WTC11 (cell line): ENCODE data around the gene ITGA1. TPM values are rescaled to one million over a fixed set of nuclear protein-coding genes. Genes with fewer than 3 reads are reported as not detected.

Source experiments
- ATAC-seq: fragments of 200-7000 bp; cut with Tn5 transposase; 2 replicates; pipeline ENCODE4 v1.10.0; 2021; ENCODE audit warnings: mild to moderate bottlenecking, moderate library complexity
- CTCF ChIA-PET: fragments of 300-600 bp; sonication (Branson Sonifier 250); formaldehyde crosslinking; loops from one replicate; lab custom pipeline; 2021; ENCODE audit warnings: antibody characterized with exemption; lab: Charles Lee
- POLR2A ChIA-PET: fragments of 350-600 bp; sonication (Branson Sonifier 250); formaldehyde crosslinking; loops from one replicate; lab custom pipeline; 2021; ENCODE audit warnings: antibody characterized with exemption; lab: Charles Lee
- DNase-seq: peaks from one replicate; pipeline ENCODE4 v3.0.0; 2021; ENCODE audit warnings: low spot score
- H3K27ac Mint-ChIP-seq: 2 replicates; pipeline ENCODE4 v1.8.0; 2021; ENCODE audit warnings: mixed read lengths
- H3K27me3 Mint-ChIP-seq: 2 replicates; pipeline ENCODE4 v1.8.0; 2021; ENCODE audit warnings: low read depth, mild to moderate bottlenecking, moderate library complexity, mixed read lengths
- H3K36me3 Mint-ChIP-seq: 2 replicates; pipeline ENCODE4 v1.8.0; 2021; ENCODE audit warnings: mixed read lengths
- H3K4me1 Mint-ChIP-seq: 2 replicates; pipeline ENCODE4 v1.8.0; 2022; ENCODE audit warnings: mixed read lengths
- H3K4me3 Mint-ChIP-seq: 2 replicates; pipeline ENCODE4 v1.8.0; 2021; ENCODE audit warnings: mild to moderate bottlenecking, moderate library complexity, mixed read lengths
- H3K9me3 Mint-ChIP-seq: 2 replicates; pipeline ENCODE4 v1.8.0; 2021; ENCODE audit warnings: mixed read lengths
- AFF4 ChIP-seq: sonication (generic); formaldehyde crosslinking; IDR thresholded peaks from 2 replicates; pipeline ENCODE4 v1.8.1; 2023; ENCODE audit warnings: mild to moderate bottlenecking, missing genetic modification reagents, borderline replicate concordance
- ATF2 ChIP-seq: sonication (generic); formaldehyde crosslinking; IDR thresholded peaks from 2 replicates; pipeline ENCODE4 v1.8.1; 2022; ENCODE audit warnings: low read depth, missing genetic modification reagents, borderline replicate concordance
- CBFB ChIP-seq: sonication (generic); formaldehyde crosslinking; IDR thresholded peaks from 2 replicates; pipeline ENCODE4 v1.8.1; 2022; ENCODE audit warnings: mild to moderate bottlenecking, low read depth, missing genetic modification reagents
- CREB1 ChIP-seq: sonication (generic); formaldehyde crosslinking; IDR thresholded peaks from 2 replicates; pipeline ENCODE4 v1.8.0; 2023; ENCODE audit warnings: mild to moderate bottlenecking, missing genetic modification reagents
- EMX1 ChIP-seq: fragments of 250-450 bp; sonication (Bioruptor Pico); IDR thresholded peaks from 2 replicates; pipeline ENCODE4 v1.8.0; 2021; ENCODE audit warnings: mild to moderate bottlenecking
- FOXP1 ChIP-seq: sonication (generic); formaldehyde crosslinking; IDR thresholded peaks from 2 replicates; pipeline ENCODE4 v1.8.0; 2022; ENCODE audit warnings: missing genetic modification reagents, mild to moderate bottlenecking, moderate library complexity, borderline replicate concordance
- GABPB1 ChIP-seq: sonication (generic); formaldehyde crosslinking; IDR thresholded peaks from 2 replicates; pipeline ENCODE4 v1.8.1; 2023; ENCODE audit warnings: mild to moderate bottlenecking, missing genetic modification reagents
- HMGA2 ChIP-seq: fragments of 250-450 bp; sonication (Bioruptor Pico); IDR thresholded peaks from 2 replicates; pipeline ENCODE4 v1.4.0; 2021; ENCODE audit warnings: mild to moderate bottlenecking, moderate library complexity
- MXD4 ChIP-seq: fragments of 250-450 bp; sonication (Bioruptor Pico); IDR thresholded peaks from 2 replicates; pipeline ENCODE4 v1.8.0; 2021; ENCODE audit warnings: mild to moderate bottlenecking, moderate library complexity, borderline replicate concordance
- MYBL2 ChIP-seq: sonication (generic); formaldehyde crosslinking; IDR thresholded peaks from 2 replicates; pipeline ENCODE4 v1.8.1; 2023; ENCODE audit warnings: mild to moderate bottlenecking, moderate library complexity, missing genetic modification reagents
- NFYB ChIP-seq: sonication (generic); formaldehyde crosslinking; conservative IDR thresholded peaks from 2 replicates; pipeline ENCODE4 v1.8.0; 2022; ENCODE audit warnings: low read depth, missing genetic modification reagents
- NR1H2 ChIP-seq: sonication (generic); formaldehyde crosslinking; IDR thresholded peaks from 2 replicates; pipeline ENCODE4 v1.9.0; 2021; ENCODE audit warnings: mild to moderate bottlenecking, moderate library complexity, missing genetic modification reagents
- NR2C2 ChIP-seq: sonication (generic); formaldehyde crosslinking; IDR thresholded peaks from 2 replicates; pipeline ENCODE4 v1.8.0; 2022; ENCODE audit warnings: mild to moderate bottlenecking, missing genetic modification reagents
- NR3C1 ChIP-seq: sonication (generic); formaldehyde crosslinking; conservative IDR thresholded peaks from 2 replicates; pipeline ENCODE4 v1.8.1; 2023; ENCODE audit warnings: low read depth, mild to moderate bottlenecking, missing genetic modification reagents
- PRRX2 ChIP-seq: fragments of 250-450 bp; sonication (Bioruptor Pico); IDR thresholded peaks from 2 replicates; pipeline ENCODE4 v1.8.0; 2021; ENCODE audit warnings: mild to moderate bottlenecking
- RELA ChIP-seq: sonication (generic); formaldehyde crosslinking; IDR thresholded peaks from 2 replicates; pipeline ENCODE4 v1.8.1; 2022; ENCODE audit warnings: missing genetic modification reagents, mild to moderate bottlenecking, borderline replicate concordance
- RORB ChIP-seq: fragments of 250-450 bp; sonication (Bioruptor Pico); IDR thresholded peaks from 2 replicates; pipeline ENCODE4 v1.9.0; 2021; ENCODE audit warnings: mild to moderate bottlenecking
- SMAD3 ChIP-seq: sonication (generic); formaldehyde crosslinking; IDR thresholded peaks from 2 replicates; pipeline ENCODE4 v1.8.0; 2022; ENCODE audit warnings: missing genetic modification reagents, mild to moderate bottlenecking, borderline replicate concordance
- SMAD4 ChIP-seq: sonication (generic); formaldehyde crosslinking; IDR thresholded peaks from 2 replicates; pipeline ENCODE4 v1.8.0; 2022; ENCODE audit warnings: mild to moderate bottlenecking, missing genetic modification reagents
- TEAD1 ChIP-seq: sonication (generic); formaldehyde crosslinking; IDR thresholded peaks from 2 replicates; pipeline ENCODE4 v1.8.0; 2022; ENCODE audit warnings: mild to moderate bottlenecking, missing genetic modification reagents
- TEAD4 ChIP-seq: sonication (generic); formaldehyde crosslinking; IDR thresholded peaks from 2 replicates; pipeline ENCODE4 v1.8.0; 2022; ENCODE audit warnings: mild to moderate bottlenecking, missing genetic modification reagents
- ZNF121 ChIP-seq: sonication (generic); formaldehyde crosslinking; IDR thresholded peaks from 2 replicates; pipeline ENCODE4 v1.8.0; 2023; ENCODE audit warnings: missing genetic modification reagents
- ZNF219 ChIP-seq: sonication (generic); formaldehyde crosslinking; IDR thresholded peaks from 2 replicates; pipeline ENCODE4 v1.8.0; 2023; ENCODE audit warnings: missing genetic modification reagents, mild to moderate bottlenecking, borderline replicate concordance
- ZNF232 ChIP-seq: sonication (generic); formaldehyde crosslinking; IDR thresholded peaks from 2 replicates; pipeline ENCODE4 v1.8.0; 2022; ENCODE audit warnings: mild to moderate bottlenecking, missing genetic modification reagents
- ZNF263 ChIP-seq: sonication (generic); formaldehyde crosslinking; IDR thresholded peaks from 2 replicates; pipeline ENCODE4 v1.8.1; 2022; ENCODE audit warnings: low read depth, mild to moderate bottlenecking, moderate library complexity, missing genetic modification reagents
- ZNF416 ChIP-seq: fragments of 250-450 bp; sonication (Bioruptor Pico); IDR thresholded peaks from 2 replicates; pipeline ENCODE4 v1.9.0; 2021; ENCODE audit warnings: mild to moderate bottlenecking, inconsistent platforms
- ZSCAN18 ChIP-seq: fragments of 250-450 bp; sonication (Bioruptor Pico); IDR thresholded peaks from 2 replicates; pipeline ENCODE4 v2.1.2; 2022; ENCODE audit warnings: mild to moderate bottlenecking, moderate library complexity
- total RNA-seq: library from RNA; stranded (reverse); gene quantifications from 3 replicates; pipeline ENCODE4 v1.2.3, GENCODE V29; 2021
- TF ChIP-seq, protein P1 (sequence below): sonication (generic); formaldehyde crosslinking; IDR thresholded peaks from 2 replicates; pipeline ENCODE4 v1.8.1; 2023; ENCODE audit warnings: mild to moderate bottlenecking, missing genetic modification reagents, moderate library complexity
- TF ChIP-seq, protein P2 (sequence below): fragments of 250-450 bp; sonication (Bioruptor Pico); IDR thresholded peaks from 2 replicates; pipeline ENCODE4 v1.9.0; 2021; ENCODE audit warnings: mild to moderate bottlenecking

The ITGA1 gene
- total RNA-seq, 1 experiment from 2014 or later, result 6.5 TPM

- no peak for DNase-seq
- Mint-ChIP-seq H3K4me1 (no peaks in the 10 kb centered on the region), H3K36me3 (no peaks in the 10 kb centered on the region), H3K9me3 (no peaks in the 10 kb centered on the region)
- POLR2A ChIA-PET, result no interaction called here
- TF ChIP-seq, protein P1, sequence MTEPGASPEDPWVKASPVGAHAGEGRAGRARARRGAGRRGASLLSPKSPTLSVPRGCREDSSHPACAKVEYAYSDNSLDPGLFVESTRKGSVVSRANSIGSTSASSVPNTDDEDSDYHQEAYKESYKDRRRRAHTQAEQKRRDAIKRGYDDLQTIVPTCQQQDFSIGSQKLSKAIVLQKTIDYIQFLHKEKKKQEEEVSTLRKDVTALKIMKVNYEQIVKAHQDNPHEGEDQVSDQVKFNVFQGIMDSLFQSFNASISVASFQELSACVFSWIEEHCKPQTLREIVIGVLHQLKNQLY (CRISPR knock-in tag), result no peak
- no peak for TF ChIP-seq ZSCAN18
- TF ChIP-seq AFF4, result no peak
- no peak for TF ChIP-seq SMAD3 (CRISPR knock-in tag)
- TF ChIP-seq ZNF121, result no peak
- TF ChIP-seq RELA (CRISPR knock-in tag), result no peak
- TF ChIP-seq SMAD4, result no peak
- no peak for TF ChIP-seq MYBL2 (CRISPR knock-in tag)
- no peak for TF ChIP-seq ZNF416 (CRISPR knock-in tag)
- TF ChIP-seq, all 79 proteins: peak for 0
- ATAC-seq, result no peak
- H3K27ac Mint-ChIP-seq, result no peak overlapping the region
- no peaks in the 10 kb centered on the region for H3K27me3 Mint-ChIP-seq
- CTCF ChIA-PET, result no interaction called here
- no peak overlapping the region for H3K4me3 Mint-ChIP-seq
Observed at GRCh38 chr5:52757527-52757926, 30.2 kb upstream of the ITGA1 start.

- TF ChIP-seq PRRX2 (no peak), EMX1 (CRISPR knock-in tag) (no peak), NR1H2 (no peak), CBFB (CRISPR knock-in tag) (no peak), ZNF232 (CRISPR knock-in tag) (no peak), TEAD1 (CRISPR knock-in tag) (no peak), NFYB (no peak)
- TF ChIP-seq, protein P2, sequence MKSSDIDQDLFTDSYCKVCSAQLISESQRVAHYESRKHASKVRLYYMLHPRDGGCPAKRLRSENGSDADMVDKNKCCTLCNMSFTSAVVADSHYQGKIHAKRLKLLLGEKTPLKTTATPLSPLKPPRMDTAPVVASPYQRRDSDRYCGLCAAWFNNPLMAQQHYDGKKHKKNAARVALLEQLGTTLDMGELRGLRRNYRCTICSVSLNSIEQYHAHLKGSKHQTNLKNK, result no peak
- TF ChIP-seq, all 79 proteins: peak for 0
- Mint-ChIP-seq H3K27ac (no peak overlapping the region), H3K9me3 (no peaks in the 10 kb centered on the region), H3K4me1 (no peaks in the 10 kb centered on the region), H3K36me3 (no peaks in the 10 kb centered on the region), H3K27me3 (no peaks in the 10 kb centered on the region), H3K4me3 (no peak overlapping the region)
- DNase-seq (no peak), ATAC-seq (no peak)
- CTCF ChIA-PET, result no interaction called here
- POLR2A ChIA-PET, result no interaction called here
Observed at GRCh38 chr5:52758014-52758413, 29.7 kb upstream of the ITGA1 start.

DNA sequence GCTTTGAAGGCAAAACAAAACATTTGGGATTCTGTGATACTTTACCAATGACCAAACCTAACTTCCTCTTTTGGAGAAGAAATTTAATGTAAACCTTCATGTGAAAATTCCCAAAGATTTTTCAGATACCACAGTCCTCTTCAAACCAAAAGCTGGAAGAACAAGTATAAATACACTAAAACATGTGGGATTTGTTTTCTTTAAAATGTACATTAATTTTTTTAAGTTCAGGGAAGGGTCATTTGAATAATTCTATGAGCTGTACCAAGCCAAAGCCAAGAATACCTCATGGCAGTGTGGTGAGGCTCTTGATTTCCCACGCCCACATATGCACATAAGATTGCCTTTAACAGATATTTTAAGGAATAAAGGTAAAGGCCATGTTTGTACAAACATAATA is 28.4 kb upstream of the ITGA1 start:
- no peaks in the 10 kb centered on the region for H3K27me3 Mint-ChIP-seq
- no peaks in the 10 kb centered on the region for H3K36me3 Mint-ChIP-seq
- ATAC-seq (no peak), DNase-seq (no peak)
- H3K4me3 Mint-ChIP-seq, result no peak overlapping the region
- no peaks in the 10 kb centered on the region for H3K4me1 Mint-ChIP-seq
- H3K9me3 Mint-ChIP-seq, result no peaks in the 10 kb centered on the region
- ChIA-PET CTCF (no interaction called here), POLR2A (no interaction called here)
- H3K27ac Mint-ChIP-seq, result no peak overlapping the region
- TF ChIP-seq ZNF263, result no peak
- no peak for TF ChIP-seq GABPB1
- TF ChIP-seq HMGA2 (CRISPR knock-in tag), result no peak
- TF ChIP-seq RELA (CRISPR knock-in tag), result no peak
- TF ChIP-seq MXD4 (CRISPR knock-in tag), result no peak
- no peak for TF ChIP-seq ZNF219 (CRISPR knock-in tag)
- TF ChIP-seq ATF2 (CRISPR knock-in tag), result no peak
- TF ChIP-seq NR3C1 (CRISPR knock-in tag), result no peak
- TF ChIP-seq NR2C2 (CRISPR knock-in tag), result no peak
- no peak for TF ChIP-seq RORB (CRISPR knock-in tag)
- no peak for TF ChIP-seq TEAD4 (CRISPR knock-in tag)
- TF ChIP-seq FOXP1 (CRISPR knock-in tag), result no peak
- no peak for TF ChIP-seq CREB1 (CRISPR knock-in tag)
- no peak for TF ChIP-seq ZNF416 (CRISPR knock-in tag)
